ENCODE measurements around the gene ANGPTL2.
"Not testable (repeated sequence)": the region's sequence is repeated elsewhere in the genome, so short reads cannot be mapped to it uniquely, and the experiment has no call there.

ANGPTL2 gene, protein sequence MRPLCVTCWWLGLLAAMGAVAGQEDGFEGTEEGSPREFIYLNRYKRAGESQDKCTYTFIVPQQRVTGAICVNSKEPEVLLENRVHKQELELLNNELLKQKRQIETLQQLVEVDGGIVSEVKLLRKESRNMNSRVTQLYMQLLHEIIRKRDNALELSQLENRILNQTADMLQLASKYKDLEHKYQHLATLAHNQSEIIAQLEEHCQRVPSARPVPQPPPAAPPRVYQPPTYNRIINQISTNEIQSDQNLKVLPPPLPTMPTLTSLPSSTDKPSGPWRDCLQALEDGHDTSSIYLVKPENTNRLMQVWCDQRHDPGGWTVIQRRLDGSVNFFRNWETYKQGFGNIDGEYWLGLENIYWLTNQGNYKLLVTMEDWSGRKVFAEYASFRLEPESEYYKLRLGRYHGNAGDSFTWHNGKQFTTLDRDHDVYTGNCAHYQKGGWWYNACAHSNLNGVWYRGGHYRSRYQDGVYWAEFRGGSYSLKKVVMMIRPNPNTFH

GRCh38 chr9:127122176-127123063 is at the start of gene ANGPTL2:
Gene ANGPTL2, minus strand, starts transcription at chr9:127122635. Its CDS starts 13,904 bp downstream, at chr9:127108731.
- DNase-seq, result no peak

GRCh38 chr9:127171348-127171747 is 48.9 kb upstream of the ANGPTL2 start:
- DNase-seq, result not testable (repeated sequence)

- no peak for DNase-seq
Measured at GRCh38 chr9:127170652-127171051, 48.2 kb upstream of the ANGPTL2 start.

DNA sequence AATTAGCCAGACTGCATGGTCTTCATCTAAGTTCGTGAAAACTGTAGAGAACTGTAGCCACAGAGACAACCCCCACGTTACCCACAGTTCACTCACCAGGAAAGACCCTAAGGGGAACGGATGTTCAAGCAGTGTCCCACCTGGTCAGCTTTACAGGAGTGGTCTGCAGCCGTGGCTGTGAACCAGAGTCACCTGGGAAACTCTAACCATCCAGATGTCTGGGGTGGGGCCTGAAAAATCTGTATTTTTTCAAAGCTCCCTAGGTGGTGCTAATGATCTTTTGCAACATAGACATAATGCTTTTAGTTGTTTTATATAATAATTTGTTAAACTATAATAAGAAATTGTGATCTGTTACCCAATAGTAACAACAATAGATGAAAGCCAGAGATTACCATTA is 47.7 kb upstream of the ANGPTL2 start:
- no peak for DNase-seq

GRCh38 chr9:127169575-127169883 is 47.1 kb upstream of the ANGPTL2 start:
- DNase-seq, result no peak

DNA sequence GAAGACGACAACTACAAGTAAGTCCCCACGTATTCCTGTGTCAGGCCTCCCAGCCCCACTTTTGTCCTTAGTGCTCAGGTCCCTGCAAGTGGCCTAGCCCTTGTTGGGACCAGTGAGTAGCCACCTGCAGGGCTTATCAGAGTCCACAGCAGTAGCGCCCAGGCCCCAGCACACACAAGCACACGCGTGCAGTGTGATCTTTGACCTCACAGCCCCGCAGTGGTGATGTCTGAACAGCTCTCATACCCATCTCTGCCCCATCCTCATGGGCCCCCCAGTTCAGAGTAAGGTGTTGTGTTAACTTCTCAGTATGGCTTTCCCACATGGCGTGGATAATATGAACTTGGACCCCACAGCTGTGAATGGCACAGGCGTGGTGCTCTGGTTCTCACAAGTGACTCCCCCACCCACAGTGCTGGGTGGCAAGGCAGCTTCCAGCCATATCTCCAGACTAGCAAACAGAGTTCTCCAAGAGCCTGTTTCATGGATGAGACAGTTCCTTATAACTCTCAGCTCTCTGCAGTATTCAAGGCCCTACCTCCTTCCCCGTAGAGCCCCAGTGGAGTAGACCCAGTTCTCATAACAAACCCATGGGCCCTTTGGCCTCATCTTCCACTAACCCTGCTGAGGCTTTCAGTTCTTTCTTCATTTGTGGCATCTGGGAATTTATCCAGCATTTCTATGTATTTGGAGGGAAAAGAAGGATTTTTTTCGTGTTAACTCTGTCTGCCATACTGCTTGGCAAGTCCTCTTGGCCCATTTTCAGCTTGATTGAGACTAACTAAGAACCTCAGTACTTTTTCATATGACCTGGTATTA is 46.5 kb upstream of the ANGPTL2 start:
- DNase-seq, result no peak

DNA sequence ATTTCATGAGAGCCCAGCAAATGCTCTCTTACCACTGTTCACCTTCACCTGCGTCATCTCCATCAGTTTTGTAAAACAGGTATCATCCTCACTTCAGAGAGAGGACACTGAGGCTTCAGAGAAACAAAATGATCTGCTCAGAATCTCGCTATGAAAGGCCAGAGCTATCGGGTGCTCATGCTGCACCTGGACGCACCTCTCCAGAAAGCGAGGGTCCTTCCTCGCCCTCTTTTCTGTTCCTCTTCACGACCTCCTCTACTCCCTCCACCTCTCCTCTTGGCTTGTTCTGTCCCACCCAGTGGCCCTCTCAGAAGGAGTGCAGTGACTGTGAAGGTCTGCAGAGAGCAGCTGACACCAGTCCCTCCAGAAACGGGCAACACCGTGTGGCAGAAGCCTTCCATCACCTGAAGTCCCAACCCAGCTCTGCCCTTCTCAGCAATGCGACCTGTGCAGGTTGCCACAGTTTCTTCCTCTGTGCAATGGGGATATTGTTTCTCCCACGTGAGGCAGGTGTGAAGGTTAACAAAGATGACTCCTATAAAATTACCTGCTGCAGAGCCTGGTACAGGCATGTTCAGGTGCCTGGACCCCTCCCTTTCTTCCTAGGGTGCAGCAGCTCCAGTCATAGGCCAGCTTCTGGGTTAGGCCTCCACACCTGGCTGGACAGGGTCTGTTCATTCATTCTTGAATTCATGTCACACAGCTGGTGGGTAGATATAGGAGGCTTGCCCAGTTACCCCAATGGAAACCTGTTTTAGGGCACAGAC is 45.3 kb upstream of the ANGPTL2 start:
- no peak for DNase-seq

GRCh38 chr9:127166651-127167524 is 44.5 kb upstream of the ANGPTL2 start:
- no peak for DNase-seq

GRCh38 chr9:127166111-127166510 is 43.7 kb upstream of the ANGPTL2 start:
- DNase-seq, result no peak

DNA sequence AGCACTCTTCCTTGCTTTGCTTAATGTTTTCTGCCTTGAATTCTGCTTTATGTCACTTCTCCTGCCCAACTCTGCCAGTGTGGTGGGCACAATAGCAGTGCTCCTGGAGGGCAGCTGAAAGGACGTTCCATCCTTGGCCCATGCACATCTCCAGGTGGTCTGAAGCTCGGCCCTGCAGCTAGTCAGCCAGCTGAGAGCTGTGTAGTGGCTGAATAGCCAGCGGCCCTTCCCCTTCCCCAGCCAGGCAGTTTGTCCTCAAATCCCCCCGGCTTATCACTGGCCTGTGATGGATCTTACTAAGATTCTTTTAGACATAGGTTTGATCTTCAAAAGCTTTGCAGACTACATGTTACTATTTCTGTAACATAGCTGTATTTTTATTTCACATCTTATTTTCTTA is 42.7 kb upstream of the ANGPTL2 start:
- DNase-seq, result no peak

- no peak for DNase-seq
Measured at GRCh38 chr9:127163409-127163808, 41.0 kb upstream of the ANGPTL2 start.

GRCh38 chr9:127162864-127163365 is 40.5 kb upstream of the ANGPTL2 start:
- no peak for DNase-seq

DNA sequence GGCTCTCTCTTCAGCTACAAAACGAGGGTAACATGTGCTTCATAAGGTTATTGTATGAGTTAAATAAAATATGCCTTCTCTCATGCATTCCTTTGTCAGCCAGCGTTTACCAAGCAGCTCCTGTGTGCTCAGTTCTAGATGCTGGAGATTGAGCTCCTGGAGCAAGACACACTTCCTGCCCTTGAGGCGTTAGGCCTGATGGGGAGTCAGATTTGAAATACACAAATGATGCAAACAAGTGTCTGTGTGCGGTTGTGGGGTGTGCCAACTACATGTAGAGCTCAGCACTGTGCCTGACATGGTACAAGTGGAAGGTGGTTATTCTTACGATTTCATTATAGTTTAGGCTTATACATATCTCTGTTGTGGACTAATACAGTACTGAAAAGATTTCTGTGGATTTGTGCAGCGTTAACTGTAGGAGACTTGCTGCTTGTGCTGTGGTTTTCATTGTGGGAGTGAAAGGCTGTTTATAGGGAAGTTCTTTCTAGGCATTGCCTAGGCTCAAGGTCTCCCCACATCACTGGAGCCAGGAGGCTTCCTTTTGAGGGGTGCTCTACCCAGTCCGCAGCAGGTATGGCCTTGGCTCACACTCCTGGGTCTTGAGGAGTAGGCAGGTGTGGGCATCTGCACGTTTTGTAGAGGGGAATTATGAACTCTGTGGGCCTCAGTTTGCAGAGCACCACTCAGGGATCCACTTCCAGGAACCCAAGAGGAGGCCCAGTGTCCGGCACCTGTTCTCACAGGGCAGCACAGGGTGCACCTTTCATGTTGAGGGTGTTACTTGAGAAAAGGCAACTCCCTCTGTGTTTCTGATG is 39.8 kb upstream of the ANGPTL2 start:
- DNase-seq, result no peak

GRCh38 chr9:127161081-127161624 is 38.7 kb upstream of the ANGPTL2 start:
- no peak for DNase-seq

GRCh38 chr9:127159949-127160610 is 37.6 kb upstream of the ANGPTL2 start:
- DNase-seq, result no peak

GRCh38 chr9:127159325-127159801 is 36.9 kb upstream of the ANGPTL2 start:
- no peak for DNase-seq

DNA sequence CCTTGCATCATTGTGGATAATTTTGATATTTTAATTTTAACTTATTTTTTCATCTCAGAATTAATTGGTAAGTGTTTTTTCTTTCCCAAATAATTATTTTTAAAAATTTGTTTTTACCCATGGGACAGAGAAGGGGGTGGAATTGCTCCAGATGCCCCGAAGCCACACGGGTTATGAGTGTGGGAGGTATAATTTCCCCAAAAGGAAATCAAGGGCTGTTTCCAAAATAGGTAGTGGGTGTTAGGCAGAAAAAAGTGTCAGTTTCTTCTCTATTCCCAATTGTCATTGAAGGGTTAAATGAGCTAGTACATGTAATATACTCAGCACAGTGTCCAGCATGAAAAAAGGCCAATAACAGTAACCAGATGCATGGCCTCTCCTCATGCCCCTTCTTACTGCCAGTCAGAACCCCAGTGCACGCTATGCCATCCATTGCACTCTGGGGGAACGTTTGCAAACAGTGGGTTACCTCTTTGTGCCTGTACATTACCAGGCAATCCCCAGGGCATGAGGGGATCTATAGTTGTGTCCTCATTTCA is 36.4 kb upstream of the ANGPTL2 start:
- no peak for DNase-seq

DNA sequence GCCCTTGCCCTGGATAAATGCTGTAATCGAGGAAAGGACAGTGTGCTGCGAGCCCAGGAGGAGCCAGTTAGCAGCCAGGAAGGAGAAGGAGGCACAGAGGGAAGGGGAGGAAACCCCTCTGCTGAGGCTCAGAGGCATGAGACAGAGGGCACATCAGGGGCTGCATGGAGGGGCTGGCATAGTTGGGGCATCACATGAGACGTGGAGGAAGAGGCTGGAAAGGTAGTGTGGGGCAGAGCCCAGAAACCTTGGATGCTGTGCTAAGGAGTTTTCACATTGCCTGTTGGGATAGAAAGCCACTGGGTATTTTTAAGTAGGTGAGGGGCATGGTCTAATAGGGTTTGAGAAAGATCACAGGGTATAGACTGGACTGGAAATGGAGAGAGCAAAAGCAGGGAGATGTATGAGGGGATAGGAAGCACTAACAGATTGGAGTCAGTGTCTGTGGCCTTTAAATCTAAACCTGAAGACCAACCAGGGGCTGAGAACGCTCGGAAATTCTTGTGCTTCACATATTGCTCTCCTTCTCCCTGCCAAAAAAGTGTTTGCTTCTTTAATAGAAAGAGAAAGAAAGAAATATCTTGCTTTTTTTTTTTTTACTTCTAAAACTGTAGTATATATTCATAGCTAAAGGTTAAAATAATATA is 33.0 kb upstream of the ANGPTL2 start:
- DNase-seq, result no peak

Data from 8988T (cell line).